Esophagus (tissue), 2 donors: ENCODE measurements around the gene PCNX2. TPM values are rescaled to one million over a fixed set of nuclear protein-coding genes. Genes with fewer than 3 reads are reported as not detected.

Experiments used
- H3K27ac ChIP-seq, 2 donors: one replicate each; pipeline ENCODE4 v1.5.1; 2013; ENCODE audit warnings: low read depth in 2 of 2, mild to moderate bottlenecking in 2 of 2, inconsistent platforms in 1 of 2, low read length in 1 of 2, moderate library complexity in 1 of 2
- H3K27me3 ChIP-seq, 2 donors: one replicate each; pipeline ENCODE4 v1.6.1; 2013; ENCODE audit warnings: low read length in 2 of 2, control low read depth in 1 of 2, mild to moderate bottlenecking in 1 of 2; ENCODE audit not compliant: insufficient read depth in 2 of 2, control insufficient read depth in 1 of 2
- H3K36me3 ChIP-seq, 2 donors: one replicate each; pipeline ENCODE4 v1.6.1; 2013; ENCODE audit warnings: low read length in 1 of 2; ENCODE audit not compliant: control insufficient read depth in 2 of 2, insufficient read depth in 2 of 2
- H3K4me1 ChIP-seq, 2 donors: one replicate each; pipeline ENCODE4 v1.6.1; 2013; ENCODE audit warnings: low read length in 1 of 2; ENCODE audit not compliant: control insufficient read depth in 2 of 2, insufficient read depth in 2 of 2
- H3K4me3 ChIP-seq, 2 donors: one replicate each; pipeline ENCODE4 v1.5.1; 2013; ENCODE audit warnings: low read length in 2 of 2, mild to moderate bottlenecking in 2 of 2, low read depth in 1 of 2, moderate library complexity in 1 of 2
- H3K9me3 ChIP-seq, 2 donors: one replicate each; pipeline ENCODE4 v1.6.1; 2013; ENCODE audit warnings: mild to moderate bottlenecking in 2 of 2, low read depth in 1 of 2, low read length in 1 of 2, moderate library complexity in 1 of 2; ENCODE audit not compliant: control insufficient read depth in 2 of 2, insufficient read depth in 1 of 2
- WGBS, 2 donors: extraction: QIAGEN DNeasy Blood & Tissue Kit; methylation state at CpG; one replicate each; pipeline ENCODE4 v1.1.7; 2013; 5-methylcytosine and 5-hydroxymethylcytosine counted together
- polyA plus RNA-seq, 2 donors: library from polyadenylated mRNA; stranded (reverse); fragments of 200-250 nt; gene quantifications; one replicate each; pipeline ENCODE4 v1.2.3, GENCODE V29; 2013
- donor health status: healthy with polysubstance abuse.
- donor health status: Bipolar disorder and iron deficiency.

PCNX2 gene
- polyA plus RNA-seq, 2 donors: 3.2 to 4.3 TPM

DNA sequence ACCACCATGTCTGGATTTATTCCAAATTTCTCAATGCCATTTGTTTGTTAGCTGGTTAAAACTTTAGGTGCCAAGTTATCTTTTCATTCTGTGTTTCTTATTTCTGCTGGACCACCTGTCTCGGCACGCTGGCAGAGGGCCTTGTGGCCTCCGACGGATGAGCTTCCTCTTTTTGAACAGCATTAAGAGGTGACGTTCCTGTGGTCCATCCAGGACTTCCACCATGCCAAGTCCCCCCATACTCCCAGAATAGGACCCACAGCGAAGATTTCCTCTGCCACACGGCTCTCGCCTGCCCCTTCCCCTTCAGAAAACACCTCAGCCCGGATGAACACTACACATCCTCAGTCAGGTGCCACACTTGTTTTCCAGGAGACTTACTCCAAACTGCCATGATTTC lies 271.3 kb downstream of the PCNX2 start:
- no peak overlapping the region for H3K27ac ChIP-seq
- H3K36me3 ChIP-seq: no peaks in the 10 kb centered on the region
- H3K4me3 ChIP-seq: no peak overlapping the region
- no peaks in the 10 kb centered on the region for H3K9me3 ChIP-seq
- 86 to 92% methylated on average over 9 of the region's 9 CpGs for WGBS, 2 donors
- no peaks in the 10 kb centered on the region for H3K27me3 ChIP-seq
- H3K4me1 ChIP-seq: peaks cover 0 to 5% of the 10 kb centered on the region in 2 donors

DNA sequence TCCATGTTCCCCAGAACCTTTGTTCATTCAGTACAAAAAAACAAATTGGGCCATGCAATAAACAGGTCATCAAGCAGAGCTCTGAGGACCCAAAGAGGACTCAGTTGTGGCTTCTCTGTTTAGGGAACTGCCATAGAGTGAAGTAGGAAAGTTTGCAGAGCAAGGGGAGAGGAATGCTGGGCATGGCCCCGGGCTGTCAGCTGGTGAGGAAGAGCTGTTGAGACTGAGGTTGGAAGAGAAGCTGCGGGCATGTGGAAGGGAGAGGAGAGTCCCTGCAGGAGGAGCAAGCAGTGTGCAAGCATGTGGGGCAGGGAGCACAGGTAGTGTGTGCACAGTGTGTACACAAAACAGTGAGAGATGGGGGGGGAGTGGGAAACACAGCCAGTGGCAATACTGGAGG lies 273.3 kb downstream of the PCNX2 start:
- no peak overlapping the region for H3K27ac ChIP-seq
- no peak overlapping the region for H3K4me3 ChIP-seq
- WGBS, 2 donors: 95 to 98% methylated on average over 2 of the region's 2 CpGs
- H3K9me3 ChIP-seq: no peaks in the 10 kb centered on the region
- peaks cover 0 to 5% of the 10 kb centered on the region in 2 donors for H3K4me1 ChIP-seq
- no peaks in the 10 kb centered on the region for H3K27me3 ChIP-seq
- H3K36me3 ChIP-seq: no peaks in the 10 kb centered on the region

DNA sequence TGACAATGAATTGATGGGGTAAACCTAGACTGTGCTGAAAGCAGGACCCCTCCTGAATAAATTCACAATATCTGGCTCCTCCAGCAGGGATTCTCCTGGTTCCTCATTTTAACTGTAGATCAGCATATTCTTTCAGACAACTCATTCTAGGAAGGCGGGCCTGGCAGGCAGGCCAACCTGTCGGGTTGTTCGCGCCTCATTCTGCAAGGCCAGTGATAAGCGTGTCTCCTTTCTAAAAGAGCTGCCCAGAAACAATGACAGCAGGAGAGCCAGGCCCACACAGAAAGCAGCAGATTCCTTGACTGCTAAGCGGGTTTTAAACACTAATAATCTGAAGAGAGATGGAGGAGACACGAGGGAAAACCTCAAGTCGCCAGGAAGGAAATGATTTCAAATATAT lies 275.1 kb downstream of the PCNX2 start:
- H3K4me1 ChIP-seq: peaks cover 0 to 5% of the 10 kb centered on the region in 2 donors
- no peaks in the 10 kb centered on the region for H3K36me3 ChIP-seq
- H3K9me3 ChIP-seq: no peaks in the 10 kb centered on the region
- H3K27ac ChIP-seq: no peak overlapping the region
- 64 to 65% methylated on average over 8 of the region's 8 CpGs for WGBS, 2 donors
- H3K4me3 ChIP-seq: no peak overlapping the region
- H3K27me3 ChIP-seq: no peaks in the 10 kb centered on the region

DNA sequence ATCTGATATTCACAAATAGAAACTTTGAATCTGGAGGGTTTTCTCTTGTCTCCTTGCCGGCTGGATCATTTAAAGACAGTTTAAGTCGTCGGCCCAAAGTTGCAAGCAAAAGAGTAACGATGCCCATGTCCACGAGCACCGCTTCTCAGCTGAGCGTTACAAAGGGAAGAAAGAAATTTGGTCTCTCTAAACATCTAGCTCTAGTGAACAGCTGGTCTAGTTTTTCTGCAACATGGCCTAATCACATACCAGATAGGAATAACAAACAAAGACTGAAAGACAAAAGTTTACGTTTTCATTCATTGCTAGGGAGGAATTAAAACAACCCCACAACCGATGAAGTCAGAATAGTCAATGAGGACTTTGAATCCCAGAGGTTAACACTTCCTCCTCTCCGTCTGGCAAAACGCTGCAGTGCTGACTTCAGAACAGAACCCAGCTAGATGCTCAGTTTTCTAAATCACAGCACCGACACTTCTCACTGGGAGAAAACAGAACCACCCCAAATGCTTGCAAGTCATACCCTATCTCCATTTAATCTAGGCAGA lies 275.7 kb downstream of the PCNX2 start:
- Histone ChIP-seq H3K36me3 (no peaks in the 10 kb centered on the region), H3K4me3 (no peak overlapping the region)
- WGBS, 2 donors: 66 to 76% methylated on average over 12 of the region's 12 CpGs

DNA sequence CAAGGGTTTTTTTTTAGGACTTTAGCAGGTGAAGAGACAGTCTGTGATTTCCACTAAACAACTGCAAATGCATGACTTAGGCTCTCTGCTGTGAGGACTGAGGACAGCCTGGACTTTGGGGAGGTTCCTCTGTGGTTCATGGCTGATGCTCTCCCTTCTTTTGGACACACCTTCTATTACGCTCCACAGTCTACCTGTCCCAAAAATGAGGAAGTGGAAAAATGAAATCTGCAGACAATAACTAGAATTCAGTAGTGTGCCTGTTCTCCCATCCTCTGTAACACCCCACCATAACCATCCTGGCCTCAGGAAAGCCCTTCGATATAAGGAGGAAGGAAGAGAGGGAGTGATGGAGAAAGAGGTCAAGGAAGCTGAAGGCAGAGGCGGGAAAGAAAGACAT lies 276.4 kb downstream of the PCNX2 start:
- H3K36me3 ChIP-seq: no peaks in the 10 kb centered on the region
- no peak overlapping the region for H3K4me3 ChIP-seq
- no peak overlapping the region for H3K27ac ChIP-seq
- WGBS, 2 donors: 93 to 97% methylated on average over 3 of the region's 3 CpGs
- H3K9me3 ChIP-seq: no peaks in the 10 kb centered on the region
- no peaks in the 10 kb centered on the region for H3K27me3 ChIP-seq
- no peaks in the 10 kb centered on the region for H3K4me1 ChIP-seq

More for the DNA sequence above, 275.7 kb downstream of the PCNX2 start:
- Histone ChIP-seq H3K4me1 (peaks cover 0 to under 1% of the 10 kb centered on the region in 2 donors), H3K27me3 (no peaks in the 10 kb centered on the region), H3K9me3 (no peaks in the 10 kb centered on the region), H3K27ac (no peak overlapping the region)

DNA sequence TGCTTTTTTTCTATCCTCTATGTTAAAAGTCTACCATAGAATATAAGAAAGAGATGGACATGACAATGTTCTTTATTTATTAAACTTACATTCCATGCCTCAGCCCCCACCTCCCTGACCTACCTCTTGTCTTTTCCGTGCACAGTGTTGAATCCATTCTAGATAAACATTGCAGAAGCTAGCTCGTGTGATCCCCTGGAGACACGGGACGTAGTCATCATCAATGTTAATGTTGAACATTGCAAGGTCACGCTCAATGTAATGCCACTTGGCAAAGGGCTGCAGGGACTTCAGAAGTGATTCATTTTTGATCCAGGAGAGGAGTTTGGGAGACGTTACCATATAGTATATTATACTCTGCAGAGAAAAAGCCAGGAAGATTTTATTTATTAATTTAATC lies 278.7 kb downstream of the PCNX2 start:
- 51 to 57% methylated on average over 6 of the region's 6 CpGs for WGBS, 2 donors
- H3K4me3 ChIP-seq: no peak overlapping the region
- H3K27ac ChIP-seq: no peak overlapping the region
- no peaks in the 10 kb centered on the region for H3K4me1 ChIP-seq
- H3K9me3 ChIP-seq: no peaks in the 10 kb centered on the region
- H3K36me3 ChIP-seq: no peaks in the 10 kb centered on the region
- H3K27me3 ChIP-seq: no peaks in the 10 kb centered on the region

DNA sequence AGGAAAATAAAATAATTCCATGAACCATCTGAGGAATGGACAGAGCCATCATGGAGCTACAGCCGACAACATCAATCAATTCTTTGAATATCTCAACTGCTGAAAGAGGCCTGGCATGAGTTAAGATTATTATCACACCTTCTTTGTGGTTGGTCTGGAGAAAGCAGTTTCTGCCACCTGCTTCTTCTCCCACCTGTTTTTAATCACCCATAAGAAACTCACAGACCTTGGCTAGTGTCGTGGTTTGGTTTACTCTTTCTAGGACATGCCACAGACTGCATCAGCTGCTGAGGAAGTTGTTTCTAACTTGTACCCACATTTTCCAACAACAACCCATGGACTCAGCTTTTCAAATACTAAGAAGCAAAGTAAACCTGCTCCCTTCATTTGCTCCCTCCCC lies 279.6 kb downstream of the PCNX2 start:
- Histone ChIP-seq H3K4me3 (no peak overlapping the region), H3K27me3 (no peaks in the 10 kb centered on the region), H3K36me3 (no peaks in the 10 kb centered on the region), H3K9me3 (no peaks in the 10 kb centered on the region), H3K4me1 (no peaks in the 10 kb centered on the region), H3K27ac (no peak overlapping the region)
- WGBS, 2 donors: 58 to 82% methylated on average over 2 of the region's 2 CpGs

DNA sequence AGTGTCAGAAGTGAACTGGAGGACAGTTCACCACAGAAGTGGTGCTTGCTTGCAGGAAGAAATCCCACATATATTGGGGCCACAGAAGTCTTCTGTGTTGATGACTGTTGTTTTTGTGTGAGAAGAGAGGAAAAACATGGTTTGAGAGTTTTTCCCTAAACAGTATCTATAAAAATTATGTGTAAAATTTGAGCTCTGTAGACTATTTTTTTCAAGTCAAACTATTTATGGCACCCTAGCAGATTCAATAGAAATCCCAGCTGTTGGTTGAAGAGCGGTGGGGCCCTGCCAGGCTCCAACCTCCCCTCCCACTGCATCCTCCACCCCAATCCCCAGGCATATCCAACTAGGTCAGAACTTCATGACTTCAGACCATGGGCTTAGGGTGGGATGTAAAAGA lies 283.5 kb downstream of the PCNX2 start:
- Histone ChIP-seq H3K4me3 (no peak overlapping the region), H3K27ac (no peak overlapping the region), H3K9me3 (no peaks in the 10 kb centered on the region), H3K36me3 (no peaks in the 10 kb centered on the region), H3K4me1 (no peaks in the 10 kb centered on the region), H3K27me3 (no peaks in the 10 kb centered on the region)
- 87 to 91% methylated on average over 1 of the region's 1 CpG for whole genome bisulfite sequencing, 2 donors

DNA sequence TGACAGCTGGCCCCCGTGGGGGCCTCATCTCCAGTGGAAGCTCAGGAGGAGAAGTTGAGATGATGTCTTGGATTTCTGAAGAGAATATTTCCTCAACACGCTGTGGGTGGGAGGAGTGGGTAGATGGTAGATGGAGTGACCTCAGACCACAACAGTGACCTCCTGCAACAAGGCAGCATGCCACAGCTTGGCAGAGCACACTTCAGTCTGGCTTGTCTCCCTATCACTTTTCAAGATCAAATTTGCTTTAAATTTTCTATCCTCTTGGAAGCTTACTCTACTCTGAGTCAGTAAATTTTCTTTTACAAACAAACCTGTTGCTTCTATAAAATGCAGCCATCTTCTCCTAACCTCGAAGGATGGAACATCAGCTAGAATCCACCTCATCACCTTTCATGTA lies 285.4 kb downstream of the PCNX2 start:
- H3K4me1 ChIP-seq: no peaks in the 10 kb centered on the region
- 82 to 84% methylated on average over 3 of the region's 3 CpGs for WGBS, 2 donors
- no peaks in the 10 kb centered on the region for H3K27me3 ChIP-seq
- H3K4me3 ChIP-seq: no peak overlapping the region
- H3K9me3 ChIP-seq: no peaks in the 10 kb centered on the region
- H3K27ac ChIP-seq: no peak overlapping the region
- H3K36me3 ChIP-seq: no peaks in the 10 kb centered on the region

DNA sequence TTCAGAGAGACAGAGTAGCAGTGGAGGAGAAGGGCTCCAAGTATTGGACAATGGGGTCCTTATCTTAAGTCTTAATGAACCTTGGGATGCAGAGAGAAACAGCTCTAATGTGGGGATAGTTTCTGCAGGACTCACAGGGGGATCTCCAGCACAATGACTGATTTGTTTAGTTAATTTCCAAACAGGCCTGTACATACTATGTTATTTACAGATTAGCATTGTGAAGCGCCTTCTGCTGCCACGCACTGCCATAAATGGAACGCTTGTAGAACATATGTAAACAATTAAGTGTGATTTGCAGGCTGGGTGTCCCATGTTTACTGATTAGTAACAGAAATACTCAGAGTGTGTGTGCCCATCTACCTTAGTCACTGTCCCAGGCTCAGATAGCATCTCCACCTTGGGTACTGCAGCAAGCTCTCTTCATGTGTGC lies 289.0 kb downstream of the PCNX2 start:
- H3K4me1 ChIP-seq: no peaks in the 10 kb centered on the region
- no peak overlapping the region for H3K27ac ChIP-seq
- H3K36me3 ChIP-seq: no peaks in the 10 kb centered on the region
- H3K9me3 ChIP-seq: no peaks in the 10 kb centered on the region
- no peaks in the 10 kb centered on the region for H3K27me3 ChIP-seq
- 94 to 97% methylated on average over 3 of the region's 3 CpGs for WGBS, 2 donors
- no peak overlapping the region for H3K4me3 ChIP-seq
